ENCODE results near the gene UQCRH.

UQCRH gene

DNA sequence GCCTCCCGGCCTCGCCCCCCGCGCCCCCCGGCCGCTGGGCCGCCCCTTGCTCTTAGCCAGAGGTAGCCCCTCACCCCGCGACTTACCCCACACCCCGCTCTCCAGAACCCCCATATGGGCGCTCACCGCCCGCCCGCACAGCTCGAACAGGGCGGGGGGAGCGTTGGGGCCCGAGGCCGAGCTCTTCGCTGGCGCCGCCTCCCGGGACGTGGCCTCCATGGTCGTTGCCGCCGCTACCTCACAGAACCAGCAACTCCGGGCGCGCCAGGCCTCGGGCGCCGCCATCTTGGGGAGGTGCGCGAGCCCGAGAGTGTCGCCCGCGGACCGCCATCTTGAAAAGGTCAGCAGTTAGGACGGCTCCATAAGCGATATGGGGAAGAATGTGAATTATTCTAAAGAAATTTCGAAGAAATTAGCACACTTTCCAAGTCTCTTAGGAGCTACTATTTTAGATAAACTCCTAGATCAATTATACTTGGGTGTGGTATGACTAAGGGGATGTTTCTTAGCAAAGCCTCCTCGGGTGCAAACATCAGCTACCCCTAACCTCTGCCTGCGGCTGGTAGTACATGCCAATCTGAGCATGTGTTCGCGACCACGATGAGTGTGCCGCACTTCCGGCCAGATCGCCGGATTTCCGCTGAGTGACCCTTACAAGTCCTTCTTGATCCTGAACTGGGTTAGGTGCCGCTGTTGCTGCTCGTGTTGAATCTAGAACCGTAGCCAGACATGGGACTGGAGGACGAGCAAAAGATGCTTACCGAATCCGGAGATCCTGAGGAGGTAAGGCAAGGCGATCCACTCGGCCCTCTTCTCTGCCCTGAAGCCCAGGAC lies at the start of gene UQCRH, which contains the start of gene LRRC41 (continued):
- TF ChIP-seq ZSCAN18 (tag by site-specific recombination; IDR thresholded peaks at IDR 0.05) (0 out of 2 replicates have a peak, but pooled peaks have one; percentile 39), ZNF132 (tag by site-specific recombination; IDR thresholded peaks at IDR 0.05; ENCODE audit: borderline replicate concordance) (no peak), KLF7 (tag by site-specific recombination; IDR thresholded peaks at IDR 0.05; ENCODE audit: borderline replicate concordance) (no peak), GLIS2 (tag by site-specific recombination; IDR thresholded peaks at IDR 0.05) (peak; percentile 90), SP2 (tag by site-specific recombination; IDR thresholded peaks at IDR 0.05) (peak; percentile 60), ZNF214 (tag by site-specific recombination; IDR thresholded peaks at IDR 0.05; ENCODE audit: borderline replicate concordance) (no peak), ZSCAN4 (tag by site-specific recombination; IDR thresholded peaks at IDR 0.05) (peak; percentile 71), ZNF37A (tag by site-specific recombination; IDR thresholded peaks at IDR 0.05) (no peak), FEZF1 (tag by site-specific recombination; IDR thresholded peaks at IDR 0.05) (peak; percentile 31), ZBTB6 (tag by site-specific recombination; IDR thresholded peaks at IDR 0.05) (no peak; the same call in none of the 2 replicates), KLF16 (tag by site-specific recombination; IDR thresholded peaks at IDR 0.05) (0 out of 2 replicates have a peak, but pooled peaks have one; percentile 33), ZBTB10 (tag by site-specific recombination; IDR thresholded peaks at IDR 0.05) (peak; percentile 77), ZNF112 (tag by site-specific recombination; IDR thresholded peaks at IDR 0.05) (no peak), ZNF350 (tag by site-specific recombination; IDR thresholded peaks at IDR 0.05) (no peak), ZNF626 (tag by site-specific recombination; IDR thresholded peaks at IDR 0.05) (no peak), EGR2 (tag by site-specific recombination; IDR thresholded peaks at IDR 0.05; ENCODE audit: low read depth) (no peak), ZNF548 (tag by site-specific recombination; IDR thresholded peaks at IDR 0.05) (no peak), ZNF19 (tag by site-specific recombination; IDR thresholded peaks at IDR 0.05; ENCODE audit: low read depth) (no peak)
- TF ChIP-seq, protein P1, sequence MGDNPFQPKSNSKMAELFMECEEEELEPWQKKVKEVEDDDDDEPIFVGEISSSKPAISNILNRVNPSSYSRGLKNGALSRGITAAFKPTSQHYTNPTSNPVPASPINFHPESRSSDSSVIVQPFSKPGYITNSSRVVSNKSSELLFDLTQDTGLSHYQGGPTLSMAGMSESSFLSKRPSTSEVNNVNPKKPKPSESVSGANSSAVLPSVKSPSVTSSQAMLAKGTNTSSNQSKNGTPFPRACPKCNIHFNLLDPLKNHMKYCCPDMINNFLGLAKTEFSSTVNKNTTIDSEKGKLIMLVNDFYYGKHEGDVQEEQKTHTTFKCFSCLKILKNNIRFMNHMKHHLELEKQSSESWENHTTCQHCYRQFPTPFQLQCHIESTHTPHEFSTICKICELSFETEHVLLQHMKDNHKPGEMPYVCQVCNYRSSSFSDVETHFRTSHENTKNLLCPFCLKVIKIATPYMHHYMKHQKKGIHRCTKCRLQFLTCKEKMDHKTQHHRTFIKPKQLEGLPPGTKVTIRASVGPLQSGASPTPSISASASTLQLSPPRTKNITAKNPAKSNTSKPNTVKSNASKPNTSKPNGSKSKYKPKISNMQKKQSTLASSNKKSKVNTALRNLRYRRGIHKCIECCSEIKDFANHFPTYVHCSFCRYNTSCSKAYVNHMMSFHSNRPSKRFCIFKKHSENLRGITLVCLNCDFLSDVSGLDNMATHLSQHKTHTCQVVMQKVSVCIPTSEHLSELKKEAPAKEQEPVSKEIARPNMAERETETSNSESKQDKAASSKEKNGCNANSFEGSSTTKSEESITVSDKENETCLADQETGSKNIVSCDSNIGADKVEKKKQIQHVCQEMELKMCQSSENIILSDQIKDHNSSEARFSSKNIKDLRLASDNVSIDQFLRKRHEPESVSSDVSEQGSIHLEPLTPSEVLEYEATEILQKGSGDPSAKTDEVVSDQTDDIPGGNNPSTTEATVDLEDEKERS (tag by site-specific recombination; IDR thresholded peaks at IDR 0.05): no peak
- TF ChIP-seq, protein P2, sequence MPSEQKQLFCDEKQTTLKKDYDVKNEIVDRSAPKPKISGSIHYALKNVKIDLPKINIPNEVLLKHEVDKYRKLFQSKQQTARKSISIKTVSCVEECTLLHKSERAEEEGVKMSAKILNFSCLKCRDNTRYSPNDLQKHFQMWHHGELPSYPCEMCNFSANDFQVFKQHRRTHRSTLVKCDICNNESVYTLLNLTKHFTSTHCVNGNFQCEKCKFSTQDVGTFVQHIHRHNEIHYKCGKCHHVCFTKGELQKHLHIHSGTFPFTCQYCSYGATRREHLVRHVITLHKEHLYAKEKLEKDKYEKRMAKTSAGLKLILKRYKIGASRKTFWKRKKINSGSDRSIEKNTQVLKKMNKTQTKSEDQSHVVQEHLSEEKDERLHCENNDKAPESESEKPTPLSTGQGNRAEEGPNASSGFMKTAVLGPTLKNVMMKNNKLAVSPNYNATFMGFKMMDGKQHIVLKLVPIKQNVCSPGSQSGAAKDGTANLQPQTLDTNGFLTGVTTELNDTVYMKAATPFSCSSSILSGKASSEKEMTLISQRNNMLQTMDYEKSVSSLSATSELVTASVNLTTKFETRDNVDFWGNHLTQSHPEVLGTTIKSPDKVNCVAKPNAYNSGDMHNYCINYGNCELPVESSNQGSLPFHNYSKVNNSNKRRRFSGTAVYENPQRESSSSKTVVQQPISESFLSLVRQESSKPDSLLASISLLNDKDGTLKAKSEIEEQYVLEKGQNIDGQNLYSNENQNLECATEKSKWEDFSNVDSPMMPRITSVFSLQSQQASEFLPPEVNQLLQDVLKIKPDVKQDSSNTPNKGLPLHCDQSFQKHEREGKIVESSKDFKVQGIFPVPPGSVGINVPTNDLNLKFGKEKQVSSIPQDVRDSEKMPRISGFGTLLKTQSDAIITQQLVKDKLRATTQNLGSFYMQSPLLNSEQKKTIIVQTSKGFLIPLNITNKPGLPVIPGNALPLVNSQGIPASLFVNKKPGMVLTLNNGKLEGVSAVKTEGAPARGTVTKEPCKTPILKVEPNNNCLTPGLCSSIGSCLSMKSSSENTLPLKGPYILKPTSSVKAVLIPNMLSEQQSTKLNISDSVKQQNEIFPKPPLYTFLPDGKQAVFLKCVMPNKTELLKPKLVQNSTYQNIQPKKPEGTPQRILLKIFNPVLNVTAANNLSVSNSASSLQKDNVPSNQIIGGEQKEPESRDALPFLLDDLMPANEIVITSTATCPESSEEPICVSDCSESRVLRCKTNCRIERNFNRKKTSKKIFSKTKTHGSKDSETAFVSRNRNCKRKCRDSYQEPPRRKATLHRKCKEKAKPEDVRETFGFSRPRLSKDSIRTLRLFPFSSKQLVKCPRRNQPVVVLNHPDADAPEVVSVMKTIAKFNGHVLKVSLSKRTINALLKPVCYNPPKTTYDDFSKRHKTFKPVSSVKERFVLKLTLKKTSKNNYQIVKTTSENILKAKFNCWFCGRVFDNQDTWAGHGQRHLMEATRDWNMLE (tag by site-specific recombination; conservative IDR thresholded peaks at IDR 0.05; ENCODE audit: low read depth): peak; percentile 70
